DOHH2 (cell line): ENCODE measurements around the gene ZFHX3.

Source experiments
- CTCF ChIP-seq: fragments of 200-600 bp; sonication (generic); IDR thresholded peaks from one replicate; pipeline ENCODE4 v1.5.1; 2014; ENCODE audit warnings: antibody characterized with exemption, mild to moderate bottlenecking, low read depth, low read length; ENCODE audit not compliant: poor library complexity, severe bottlenecking
- EZH2phosphoT487 ChIP-seq: fragments of 200-600 bp; sonication (generic); IDR thresholded peaks from 2 replicates; pipeline ENCODE4 v1.6.1; 2017; ENCODE audit warnings: borderline replicate concordance, mild to moderate bottlenecking, antibody characterized with exemption, low read length, moderate library complexity, mixed read lengths

- TF ChIP-seq EZH2phosphoT487 (no peak), CTCF (no peak)
Measured at GRCh38 chr16:72845322-72846020, 202.5 kb downstream of the ZFHX3 start.
